ENCODE data around the gene SHMT2.

The SHMT2 gene

DNA sequence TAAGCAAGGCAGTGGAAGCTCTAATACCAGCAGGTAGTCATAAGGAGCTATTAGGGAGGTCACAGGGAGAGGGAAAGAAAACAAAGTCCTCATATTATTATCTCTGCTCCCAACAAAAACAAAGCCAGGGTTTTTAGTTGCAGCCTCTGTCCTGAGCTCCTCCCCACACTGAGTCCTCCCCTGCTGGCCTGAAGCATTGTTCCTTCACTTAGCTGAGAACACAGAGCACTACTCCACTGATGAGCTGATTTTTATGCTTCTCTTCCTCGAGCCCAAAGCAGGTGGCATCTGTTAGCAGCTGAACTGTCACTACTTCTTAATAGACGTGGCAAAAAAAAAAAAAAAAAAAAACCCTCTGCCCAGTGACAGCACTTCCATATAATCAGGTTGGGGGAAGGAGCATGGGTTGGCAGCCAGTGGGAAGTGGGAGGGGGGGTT is 31.9 kb downstream of the SHMT2 start:
- TF ChIP-seq, protein P1, sequence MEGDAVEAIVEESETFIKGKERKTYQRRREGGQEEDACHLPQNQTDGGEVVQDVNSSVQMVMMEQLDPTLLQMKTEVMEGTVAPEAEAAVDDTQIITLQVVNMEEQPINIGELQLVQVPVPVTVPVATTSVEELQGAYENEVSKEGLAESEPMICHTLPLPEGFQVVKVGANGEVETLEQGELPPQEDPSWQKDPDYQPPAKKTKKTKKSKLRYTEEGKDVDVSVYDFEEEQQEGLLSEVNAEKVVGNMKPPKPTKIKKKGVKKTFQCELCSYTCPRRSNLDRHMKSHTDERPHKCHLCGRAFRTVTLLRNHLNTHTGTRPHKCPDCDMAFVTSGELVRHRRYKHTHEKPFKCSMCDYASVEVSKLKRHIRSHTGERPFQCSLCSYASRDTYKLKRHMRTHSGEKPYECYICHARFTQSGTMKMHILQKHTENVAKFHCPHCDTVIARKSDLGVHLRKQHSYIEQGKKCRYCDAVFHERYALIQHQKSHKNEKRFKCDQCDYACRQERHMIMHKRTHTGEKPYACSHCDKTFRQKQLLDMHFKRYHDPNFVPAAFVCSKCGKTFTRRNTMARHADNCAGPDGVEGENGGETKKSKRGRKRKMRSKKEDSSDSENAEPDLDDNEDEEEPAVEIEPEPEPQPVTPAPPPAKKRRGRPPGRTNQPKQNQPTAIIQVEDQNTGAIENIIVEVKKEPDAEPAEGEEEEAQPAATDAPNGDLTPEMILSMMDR (IDR thresholded peaks at IDR 0.05): no peak

DNA sequence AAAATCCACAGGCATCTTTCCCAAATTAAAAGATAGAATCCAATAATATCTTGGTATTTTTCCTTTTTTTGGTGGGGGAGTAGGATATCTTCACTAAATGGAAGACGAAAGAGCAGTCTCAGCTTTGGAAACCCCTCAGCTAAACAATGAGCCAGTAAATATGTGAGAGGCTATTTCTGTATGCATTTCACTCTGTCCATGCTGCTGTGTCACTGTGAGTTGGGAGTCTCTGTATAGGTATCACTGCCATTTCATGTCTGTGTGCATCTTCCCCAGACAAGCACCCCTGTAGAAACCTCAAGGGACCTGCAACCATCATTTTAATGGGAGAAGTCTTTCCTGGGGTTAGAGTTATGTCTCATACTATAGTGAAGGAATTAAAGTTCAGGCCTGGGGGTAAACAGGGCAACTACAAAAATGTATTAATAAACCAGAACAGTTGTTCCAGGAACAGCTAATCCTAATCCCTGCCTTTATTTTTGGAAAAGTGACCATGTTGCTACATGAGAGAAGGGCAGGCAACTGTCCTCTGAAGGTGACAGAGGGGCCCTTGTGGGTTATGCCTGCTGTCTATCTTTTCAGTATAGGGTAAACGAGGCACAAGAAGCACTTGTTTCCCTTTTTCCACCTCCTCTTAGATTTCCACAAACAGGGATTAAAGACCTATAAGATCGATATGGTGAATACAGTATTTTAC is 32.8 kb downstream of the SHMT2 start:
- TF ChIP-seq, protein P1 (IDR thresholded peaks at IDR 0.05): no peak

DNA sequence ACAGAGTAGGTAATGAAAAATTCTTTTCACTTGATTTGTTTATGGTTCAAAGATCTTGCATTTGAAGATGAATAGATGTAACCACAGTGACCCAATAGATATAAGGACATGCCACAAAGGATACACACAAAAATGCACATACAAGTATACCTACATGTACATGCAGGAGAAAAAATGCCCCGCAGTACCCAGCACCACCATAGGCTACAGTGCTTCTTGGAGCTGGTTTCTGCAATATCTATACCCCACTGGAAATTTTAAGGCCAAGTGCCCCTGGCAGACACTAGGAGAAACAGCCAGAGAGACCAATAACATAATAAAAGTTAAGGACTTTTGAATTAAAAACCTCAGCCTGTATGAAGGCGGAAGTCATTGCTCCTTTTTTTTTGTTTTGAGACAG is 33.6 kb downstream of the SHMT2 start:
- TF ChIP-seq, protein P1 (IDR thresholded peaks at IDR 0.05): no peak

DNA sequence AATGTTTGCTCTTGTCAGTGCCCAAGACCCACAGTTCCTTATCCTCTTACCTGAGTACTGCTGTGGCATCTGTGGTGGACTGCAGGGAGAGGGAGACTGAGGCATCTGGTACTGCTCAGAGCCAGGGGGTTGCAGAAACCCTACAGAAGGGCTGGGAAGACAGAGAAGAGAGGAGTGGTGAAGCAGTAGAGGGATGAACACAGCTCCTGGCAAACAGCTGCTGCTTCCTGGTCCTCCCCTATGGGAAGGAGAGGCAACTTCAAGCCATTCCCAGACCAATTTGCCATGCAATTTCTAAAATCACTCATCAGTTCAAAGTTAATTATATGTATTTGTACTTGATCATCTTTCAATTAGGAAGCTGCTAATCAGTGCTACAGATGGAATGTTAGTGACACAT is 37.2 kb downstream of the SHMT2 start:
- TF ChIP-seq, protein P1 (IDR thresholded peaks at IDR 0.05): no peak

DNA sequence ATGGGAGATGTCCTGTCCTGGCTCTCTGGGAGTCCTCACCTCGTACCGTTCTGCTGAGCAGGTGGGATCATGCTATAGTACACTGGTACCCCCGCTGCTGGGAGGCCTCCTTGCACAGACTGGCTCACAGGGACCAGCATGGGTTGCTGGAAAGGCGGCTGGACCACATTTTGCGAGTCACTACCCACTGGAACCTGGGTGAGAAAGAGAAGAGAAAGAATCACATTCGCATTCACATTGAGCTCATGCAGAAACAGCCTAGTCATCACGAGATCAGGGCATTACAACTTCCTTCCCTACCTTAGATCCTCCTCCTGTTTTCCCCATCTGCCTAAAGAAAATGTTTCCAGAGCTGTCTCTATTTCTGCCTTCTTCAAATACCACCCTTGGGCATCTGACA is 38.8 kb downstream of the SHMT2 start:
- TF ChIP-seq, protein P1 (IDR thresholded peaks at IDR 0.05): no peak

DNA sequence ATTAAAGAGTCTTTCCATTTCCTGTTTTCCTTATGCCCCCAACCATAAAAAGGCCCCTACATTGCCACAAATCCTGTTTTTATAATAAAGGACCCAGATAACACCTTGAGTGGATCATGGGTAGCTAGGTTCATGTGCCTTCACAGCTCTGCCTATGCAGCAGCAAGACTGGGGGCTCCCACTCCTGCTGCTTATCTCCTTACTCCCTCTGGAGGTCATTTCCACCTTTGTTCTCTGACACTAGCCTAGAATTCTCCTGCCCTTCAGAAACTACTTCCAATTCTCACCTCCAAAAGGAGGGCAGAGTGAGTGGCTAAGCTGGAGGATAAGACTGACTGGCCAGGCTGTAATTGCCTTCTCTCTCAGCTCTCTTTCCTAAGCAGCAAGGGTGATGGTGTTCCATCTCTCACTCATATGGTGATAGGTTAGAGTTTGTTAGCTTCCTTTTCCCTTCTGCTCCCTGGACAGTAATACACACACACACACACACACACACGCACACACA is 41.5 kb downstream of the SHMT2 start:
- TF ChIP-seq, protein P1 (IDR thresholded peaks at IDR 0.05): no peak

DNA sequence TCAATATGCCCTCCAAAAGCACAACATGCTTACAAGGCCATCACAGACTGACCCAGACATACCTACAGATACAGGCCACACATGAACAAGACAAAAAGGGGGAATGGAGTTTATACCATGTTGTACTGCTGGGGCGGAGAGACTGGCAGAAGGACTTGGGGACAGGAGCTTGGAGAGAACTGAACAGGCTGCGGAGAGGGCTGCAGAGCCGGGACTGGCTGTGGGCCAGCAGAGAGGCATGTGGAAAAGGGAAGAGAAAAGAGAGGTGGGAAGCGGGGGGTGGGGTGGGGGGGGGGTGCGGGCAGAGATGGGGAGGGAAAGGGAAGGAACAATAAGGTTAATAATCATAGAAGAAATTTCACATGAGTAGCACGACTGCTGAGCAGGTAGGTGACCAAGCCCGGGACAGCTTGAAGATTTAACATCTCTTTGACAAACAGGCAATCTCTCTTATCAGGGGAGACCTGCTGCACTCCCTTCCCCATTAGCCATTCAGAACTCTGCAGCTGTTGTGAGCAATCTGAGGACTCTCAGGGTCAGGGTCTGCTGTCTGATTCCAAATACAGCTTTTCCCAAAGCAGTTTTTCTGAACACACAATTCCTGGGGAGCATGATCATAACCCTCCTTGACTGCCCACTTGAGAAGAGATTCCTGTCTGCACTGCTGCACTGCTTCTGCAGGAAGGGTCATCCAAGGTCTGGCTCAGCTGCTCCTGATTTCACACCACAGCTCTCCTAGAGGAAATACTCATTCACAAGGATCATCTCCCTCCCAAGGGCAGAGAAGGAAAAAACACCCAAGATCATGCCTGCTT is 43.0 kb downstream of the SHMT2 start:
- TF ChIP-seq, protein P1 (IDR thresholded peaks at IDR 0.05): no peak
